GM19324 (cell line): Measurements from ENCODE around the gene SFSWAP.
"Not testable (repeated sequence)": the region's sequence is repeated elsewhere in the genome, so short reads cannot be mapped to it uniquely, and the experiment has no call there.

Source experiments
- ATAC-seq: cut with Tn5 transposase; IDR thresholded peaks from one replicate; pipeline ENCODE4 v1.9.1; 2021; ENCODE audit warnings: mild to moderate bottlenecking, moderate library complexity; ENCODE audit not compliant: unreplicated experiment, low FRiP score

Gene SFSWAP

GRCh38 chr12:131699434-131699833, 11.5 kb upstream of the SFSWAP start:
- no peak for ATAC-seq

- no peak for ATAC-seq
Observed at GRCh38 chr12:131700271-131700670, 10.6 kb upstream of the SFSWAP start.

- no peak for ATAC-seq
Observed at GRCh38 chr12:131701705-131702572, 9.0 kb upstream of the SFSWAP start.

GRCh38 chr12:131702573-131702877, 8.4 kb upstream of the SFSWAP start:
- no peak for ATAC-seq

GRCh38 chr12:131703161-131703560, 7.7 kb upstream of the SFSWAP start:
- no peak for ATAC-seq

- no peak for ATAC-seq
Observed at GRCh38 chr12:131704509-131704908, 6.4 kb upstream of the SFSWAP start.

GRCh38 chr12:131706709-131707108, 4.2 kb upstream of the SFSWAP start:
- ATAC-seq = not testable (repeated sequence)

GRCh38 chr12:131709226-131709625, 1.7 kb upstream of the SFSWAP start:
- ATAC-seq = no peak

- no peak for ATAC-seq
Observed at GRCh38 chr12:131711551-131712205, 788 bp downstream of the SFSWAP start.

- ATAC-seq = no peak
Observed at GRCh38 chr12:131713349-131713748, 2.5 kb downstream of the SFSWAP start.

- ATAC-seq = no peak
Observed at GRCh38 chr12:131714759-131715158, 3.9 kb downstream of the SFSWAP start.

- ATAC-seq = no peak
Observed at GRCh38 chr12:131716282-131716681, 5.4 kb downstream of the SFSWAP start.

- ATAC-seq = no peak
Observed at GRCh38 chr12:131720241-131720640, 9.4 kb downstream of the SFSWAP start.

- ATAC-seq = no peak
Observed at GRCh38 chr12:131720921-131721320, 10.0 kb downstream of the SFSWAP start.

GRCh38 chr12:131721548-131721947, 10.7 kb downstream of the SFSWAP start:
- no peak for ATAC-seq

GRCh38 chr12:131723532-131723931, 12.6 kb downstream of the SFSWAP start:
- no peak for ATAC-seq

- no peak for ATAC-seq
Observed at GRCh38 chr12:131724534-131724933, 13.6 kb downstream of the SFSWAP start.

GRCh38 chr12:131725503-131725902, 14.6 kb downstream of the SFSWAP start:
- ATAC-seq = no peak

- ATAC-seq = no peak
Observed at GRCh38 chr12:131728720-131729119, 17.8 kb downstream of the SFSWAP start.

- ATAC-seq = no peak
Observed at GRCh38 chr12:131729254-131729955, 18.5 kb downstream of the SFSWAP start.

GRCh38 chr12:131732996-131733615, 22.2 kb downstream of the SFSWAP start:
- no peak for ATAC-seq
